SK-N-SH treated with all-trans-retinoic acid at 6 μM for 48 hours (cell line): ENCODE data around the gene CILP2.

Source experiments
- ARNTL ChIP-seq: fragments of 450-650 bp; formaldehyde crosslinking; IDR thresholded peaks from 2 replicates; pipeline ENCODE4 v1.5.0; 2020; ENCODE audit warnings: low read depth, mild to moderate bottlenecking, moderate library complexity, borderline replicate concordance
- OSR1 ChIP-seq: fragments of 250-450 bp; sonication (Bioruptor Pico); IDR thresholded peaks from 2 replicates; pipeline ENCODE4 v1.8.0; 2022; ENCODE audit warnings: moderate library complexity, mild to moderate bottlenecking, inconsistent platforms
- TCF4 ChIP-seq: fragments of 250-450 bp; sonication (Bioruptor Pico); IDR thresholded peaks from 2 replicates; pipeline ENCODE4 v1.8.0; 2021; ENCODE audit warnings: mild to moderate bottlenecking, moderate library complexity, borderline replicate concordance
- ZFP3 ChIP-seq: fragments of 250-450 bp; sonication (Bioruptor Pico); IDR thresholded peaks from 2 replicates; pipeline ENCODE4 v1.5.0; 2020; ENCODE audit warnings: mild to moderate bottlenecking, moderate library complexity
- ZFP30 ChIP-seq: fragments of 450-650 bp; formaldehyde crosslinking; IDR thresholded peaks from 2 replicates; pipeline ENCODE4 v1.5.0; 2022; ENCODE audit warnings: mild to moderate bottlenecking, moderate library complexity
- ZNF8 ChIP-seq: fragments of 450-650 bp; formaldehyde crosslinking; IDR thresholded peaks from 2 replicates; pipeline ENCODE4 v1.5.0; 2020; ENCODE audit warnings: mild to moderate bottlenecking, moderate library complexity
- TF ChIP-seq, protein P1 (sequence below): fragments of 250-450 bp; sonication (Bioruptor Pico); IDR thresholded peaks from 2 replicates; pipeline ENCODE4 v1.8.0; 2020; ENCODE audit warnings: mild to moderate bottlenecking, moderate library complexity, borderline replicate concordance

DNA sequence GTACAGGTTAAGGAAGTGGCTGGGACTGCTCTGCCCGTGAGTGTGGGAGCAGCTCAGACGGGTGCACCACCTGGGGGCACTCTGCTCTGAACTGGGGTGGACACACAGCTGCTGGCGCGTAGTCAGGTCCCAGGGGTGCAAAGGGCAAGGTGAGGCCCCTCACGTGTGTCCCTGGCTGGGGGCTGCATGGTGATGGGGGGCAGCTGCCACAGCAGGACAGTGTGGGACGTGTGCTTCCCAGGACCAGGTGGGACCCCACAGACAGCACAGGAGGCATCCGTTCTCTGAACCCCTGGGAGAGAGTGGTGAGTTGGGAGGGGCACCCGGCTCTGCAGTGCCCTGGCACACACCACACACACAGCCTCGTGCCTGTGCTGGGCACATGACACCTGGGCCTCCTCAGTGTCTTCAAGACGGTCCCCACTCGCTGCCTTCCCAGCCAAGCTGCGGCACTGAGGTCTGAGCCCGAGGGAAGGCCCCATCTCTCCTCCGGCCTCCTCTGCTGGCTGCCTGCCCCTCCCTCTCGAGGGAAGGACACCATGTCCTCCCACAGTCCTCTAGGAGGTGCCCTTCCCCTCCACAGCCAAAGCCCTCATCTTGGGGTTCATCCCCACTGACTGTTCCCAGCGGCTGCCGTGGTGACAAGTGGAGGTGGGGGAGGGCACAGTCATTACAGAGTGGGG lies 24.7 kb downstream of the CILP2 start:
- TF ChIP-seq, protein P1, sequence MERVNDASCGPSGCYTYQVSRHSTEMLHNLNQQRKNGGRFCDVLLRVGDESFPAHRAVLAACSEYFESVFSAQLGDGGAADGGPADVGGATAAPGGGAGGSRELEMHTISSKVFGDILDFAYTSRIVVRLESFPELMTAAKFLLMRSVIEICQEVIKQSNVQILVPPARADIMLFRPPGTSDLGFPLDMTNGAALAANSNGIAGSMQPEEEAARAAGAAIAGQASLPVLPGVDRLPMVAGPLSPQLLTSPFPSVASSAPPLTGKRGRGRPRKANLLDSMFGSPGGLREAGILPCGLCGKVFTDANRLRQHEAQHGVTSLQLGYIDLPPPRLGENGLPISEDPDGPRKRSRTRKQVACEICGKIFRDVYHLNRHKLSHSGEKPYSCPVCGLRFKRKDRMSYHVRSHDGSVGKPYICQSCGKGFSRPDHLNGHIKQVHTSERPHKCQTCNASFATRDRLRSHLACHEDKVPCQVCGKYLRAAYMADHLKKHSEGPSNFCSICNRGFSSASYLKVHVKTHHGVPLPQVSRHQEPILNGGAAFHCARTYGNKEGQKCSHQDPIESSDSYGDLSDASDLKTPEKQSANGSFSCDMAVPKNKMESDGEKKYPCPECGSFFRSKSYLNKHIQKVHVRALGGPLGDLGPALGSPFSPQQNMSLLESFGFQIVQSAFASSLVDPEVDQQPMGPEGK (CRISPR knock-in tag): no peak
- TF ChIP-seq ARNTL (CRISPR knock-in tag): no peak
- no peak for TF ChIP-seq ZNF8 (CRISPR knock-in tag)
- TF ChIP-seq OSR1 (CRISPR knock-in tag): no peak
- TF ChIP-seq ZFP3: no peak
- no peak for TF ChIP-seq ZFP30 (CRISPR knock-in tag)
- no peak for TF ChIP-seq TCF4 (CRISPR knock-in tag)
